ENCODE results near the gene GULP1. TPM values are rescaled to one million over a fixed set of nuclear protein-coding genes. Genes with fewer than 3 reads are reported as not detected.

GULP1 gene
- polyA plus RNA-seq, 1 donor from 2014 or later, result 10.2 TPM

DNA sequence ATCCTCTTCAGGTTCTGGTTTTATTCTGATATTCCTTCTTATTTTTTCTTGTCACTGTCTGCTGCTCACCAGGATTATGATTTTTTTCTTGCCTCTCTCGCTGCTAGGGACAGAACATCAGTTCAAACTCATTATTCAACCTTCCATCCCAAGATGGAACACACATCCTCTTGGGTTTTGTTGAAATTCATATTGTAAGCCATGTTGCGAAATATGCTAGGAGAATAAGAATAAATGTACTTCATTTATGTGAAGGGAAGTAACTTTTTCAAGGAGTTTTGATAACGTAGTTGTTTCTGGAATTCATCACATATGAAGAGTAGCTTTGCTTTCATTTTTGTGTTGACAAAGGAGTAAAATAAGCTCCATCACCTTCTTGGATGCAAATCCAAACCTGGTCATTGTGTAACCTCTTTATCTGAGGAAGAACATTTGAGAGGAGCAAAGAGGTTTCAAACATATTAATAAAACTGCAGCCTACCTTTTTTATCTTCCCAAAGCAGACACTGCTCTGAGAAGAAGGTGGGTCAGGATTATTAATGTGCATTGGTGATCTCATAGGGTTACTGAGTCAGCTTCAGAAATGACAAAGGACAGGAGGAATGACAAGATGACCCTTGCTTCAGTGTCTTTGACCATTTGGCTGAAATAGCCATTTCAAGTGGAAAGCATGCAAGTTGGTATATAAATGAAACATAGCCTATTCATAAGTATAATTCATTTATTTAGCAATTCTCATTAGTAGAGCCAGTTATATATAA is 280.0 kb downstream of the GULP1 start:
- Histone ChIP-seq H3K4me2 (ENCODE audit: low read length) (no peak overlapping the region), H3F3A (ENCODE audit: insufficient read depth, low read length, poor library complexity, severe bottlenecking) (no peaks in the 10 kb centered on the region), H3K27ac (ENCODE audit: low read length) (no peak overlapping the region), H3K27me3 (ENCODE audit: insufficient read depth, low read depth, low read length) (no peaks in the 10 kb centered on the region), H3K9ac (ENCODE audit: low read length) (no peak overlapping the region), H3K36me3 (ENCODE audit: insufficient read depth, low read length) (no peaks in the 10 kb centered on the region), H2AFZ (ENCODE audit: low read depth, low read length) (no peak overlapping the region), H4K20me1 (ENCODE audit: insufficient read depth) (no peaks in the 10 kb centered on the region), H3K79me2 (replicated peaks; ENCODE audit: insufficient read depth, low read length) (no peaks in the 10 kb centered on the region), H3K9me2 (ENCODE audit: insufficient read depth, low read length) (no peaks in the 10 kb centered on the region), H3K4me3 (ENCODE audit: low read length) (no peak overlapping the region), H3K9me3 (ENCODE audit: low read length) (no peaks in the 10 kb centered on the region)
- TF ChIP-seq EP300 (conservative IDR thresholded peaks at IDR 0.05; ENCODE audit: poor library complexity, severe bottlenecking), result no peak
- no peak for TF ChIP-seq RAD21 (conservative IDR thresholded peaks at IDR 0.05)
- no peak for TF ChIP-seq POLR2AphosphoS5 (IDR thresholded peaks at IDR 0.05)
- no peak for TF ChIP-seq EZH2 (IDR thresholded peaks at IDR 0.05; ENCODE audit: borderline replicate concordance, insufficient read depth, low read length, poor library complexity, severe bottlenecking)
- TF ChIP-seq, protein P1, sequence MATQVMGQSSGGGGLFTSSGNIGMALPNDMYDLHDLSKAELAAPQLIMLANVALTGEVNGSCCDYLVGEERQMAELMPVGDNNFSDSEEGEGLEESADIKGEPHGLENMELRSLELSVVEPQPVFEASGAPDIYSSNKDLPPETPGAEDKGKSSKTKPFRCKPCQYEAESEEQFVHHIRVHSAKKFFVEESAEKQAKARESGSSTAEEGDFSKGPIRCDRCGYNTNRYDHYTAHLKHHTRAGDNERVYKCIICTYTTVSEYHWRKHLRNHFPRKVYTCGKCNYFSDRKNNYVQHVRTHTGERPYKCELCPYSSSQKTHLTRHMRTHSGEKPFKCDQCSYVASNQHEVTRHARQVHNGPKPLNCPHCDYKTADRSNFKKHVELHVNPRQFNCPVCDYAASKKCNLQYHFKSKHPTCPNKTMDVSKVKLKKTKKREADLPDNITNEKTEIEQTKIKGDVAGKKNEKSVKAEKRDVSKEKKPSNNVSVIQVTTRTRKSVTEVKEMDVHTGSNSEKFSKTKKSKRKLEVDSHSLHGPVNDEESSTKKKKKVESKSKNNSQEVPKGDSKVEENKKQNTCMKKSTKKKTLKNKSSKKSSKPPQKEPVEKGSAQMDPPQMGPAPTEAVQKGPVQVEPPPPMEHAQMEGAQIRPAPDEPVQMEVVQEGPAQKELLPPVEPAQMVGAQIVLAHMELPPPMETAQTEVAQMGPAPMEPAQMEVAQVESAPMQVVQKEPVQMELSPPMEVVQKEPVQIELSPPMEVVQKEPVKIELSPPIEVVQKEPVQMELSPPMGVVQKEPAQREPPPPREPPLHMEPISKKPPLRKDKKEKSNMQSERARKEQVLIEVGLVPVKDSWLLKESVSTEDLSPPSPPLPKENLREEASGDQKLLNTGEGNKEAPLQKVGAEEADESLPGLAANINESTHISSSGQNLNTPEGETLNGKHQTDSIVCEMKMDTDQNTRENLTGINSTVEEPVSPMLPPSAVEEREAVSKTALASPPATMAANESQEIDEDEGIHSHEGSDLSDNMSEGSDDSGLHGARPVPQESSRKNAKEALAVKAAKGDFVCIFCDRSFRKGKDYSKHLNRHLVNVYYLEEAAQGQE (IDR thresholded peaks at IDR 0.05; ENCODE audit: borderline replicate concordance), result no peak
- no peak for TF ChIP-seq SMC3 (conservative IDR thresholded peaks at IDR 0.05; ENCODE audit: poor library complexity)
- TF ChIP-seq, protein P2, sequence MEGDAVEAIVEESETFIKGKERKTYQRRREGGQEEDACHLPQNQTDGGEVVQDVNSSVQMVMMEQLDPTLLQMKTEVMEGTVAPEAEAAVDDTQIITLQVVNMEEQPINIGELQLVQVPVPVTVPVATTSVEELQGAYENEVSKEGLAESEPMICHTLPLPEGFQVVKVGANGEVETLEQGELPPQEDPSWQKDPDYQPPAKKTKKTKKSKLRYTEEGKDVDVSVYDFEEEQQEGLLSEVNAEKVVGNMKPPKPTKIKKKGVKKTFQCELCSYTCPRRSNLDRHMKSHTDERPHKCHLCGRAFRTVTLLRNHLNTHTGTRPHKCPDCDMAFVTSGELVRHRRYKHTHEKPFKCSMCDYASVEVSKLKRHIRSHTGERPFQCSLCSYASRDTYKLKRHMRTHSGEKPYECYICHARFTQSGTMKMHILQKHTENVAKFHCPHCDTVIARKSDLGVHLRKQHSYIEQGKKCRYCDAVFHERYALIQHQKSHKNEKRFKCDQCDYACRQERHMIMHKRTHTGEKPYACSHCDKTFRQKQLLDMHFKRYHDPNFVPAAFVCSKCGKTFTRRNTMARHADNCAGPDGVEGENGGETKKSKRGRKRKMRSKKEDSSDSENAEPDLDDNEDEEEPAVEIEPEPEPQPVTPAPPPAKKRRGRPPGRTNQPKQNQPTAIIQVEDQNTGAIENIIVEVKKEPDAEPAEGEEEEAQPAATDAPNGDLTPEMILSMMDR (IDR thresholded peaks at IDR 0.05; ENCODE audit: poor library complexity, severe bottlenecking), result no peak
- no peak for TF ChIP-seq MXI1 (conservative IDR thresholded peaks at IDR 0.05; ENCODE audit: poor library complexity, severe bottlenecking)
- TF ChIP-seq TAF1 (IDR thresholded peaks at IDR 0.05; ENCODE audit: low read depth), result no peak

DNA sequence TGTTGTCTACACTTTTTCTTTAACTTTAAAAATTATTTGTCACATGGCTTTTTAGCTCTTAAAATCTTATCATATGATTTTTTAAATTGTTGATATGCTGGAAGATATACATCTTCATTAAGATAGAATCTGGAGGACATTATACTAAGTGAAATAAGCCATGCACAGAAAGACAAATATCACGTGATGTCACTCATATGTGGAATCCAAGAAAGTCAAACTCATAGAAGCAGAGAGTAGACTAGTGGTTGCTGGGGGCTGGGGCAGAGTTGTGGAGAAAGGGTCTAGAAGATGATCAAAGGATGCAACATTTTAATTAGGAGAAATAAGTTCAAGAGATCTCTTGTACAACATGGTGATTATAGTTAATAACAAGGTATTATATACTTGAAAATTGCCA is 280.9 kb downstream of the GULP1 start:
- Histone ChIP-seq H4K20me1 (ENCODE audit: insufficient read depth) (no peaks in the 10 kb centered on the region), H3F3A (ENCODE audit: insufficient read depth, low read length, poor library complexity, severe bottlenecking) (no peaks in the 10 kb centered on the region), H3K4me3 (ENCODE audit: low read length) (no peak overlapping the region), H3K9ac (ENCODE audit: low read length) (no peak overlapping the region), H3K9me3 (ENCODE audit: low read length) (no peaks in the 10 kb centered on the region), H3K4me2 (ENCODE audit: low read length) (no peak overlapping the region), H3K9me2 (ENCODE audit: insufficient read depth, low read length) (no peaks in the 10 kb centered on the region), H3K36me3 (ENCODE audit: insufficient read depth, low read length) (no peaks in the 10 kb centered on the region), H3K79me2 (replicated peaks; ENCODE audit: insufficient read depth, low read length) (no peaks in the 10 kb centered on the region), H2AFZ (ENCODE audit: low read depth, low read length) (no peak overlapping the region), H3K27me3 (ENCODE audit: insufficient read depth, low read depth, low read length) (no peaks in the 10 kb centered on the region), H3K27ac (ENCODE audit: low read length) (no peak overlapping the region)
- TF ChIP-seq SMC3 (conservative IDR thresholded peaks at IDR 0.05; ENCODE audit: poor library complexity) (no peak), POLR2AphosphoS5 (IDR thresholded peaks at IDR 0.05) (no peak), EZH2 (IDR thresholded peaks at IDR 0.05; ENCODE audit: borderline replicate concordance, insufficient read depth, low read length, poor library complexity, severe bottlenecking) (no peak), MXI1 (conservative IDR thresholded peaks at IDR 0.05; ENCODE audit: poor library complexity, severe bottlenecking) (no peak)
- TF ChIP-seq, protein P1 (IDR thresholded peaks at IDR 0.05; ENCODE audit: borderline replicate concordance), result no peak

Data from neural cell (in vitro differentiated cells).